Panc1 (cell line): ENCODE measurements around the gene EHBP1. TPM values are rescaled to one million over a fixed set of nuclear protein-coding genes. Genes with fewer than 3 reads are reported as not detected.

Source experiments
- ATAC-seq: fragments of 200-7000 bp; cut with Tn5 transposase; 2 replicates; pipeline ENCODE4 v1.9.1; 2020; ENCODE audit warnings: mild to moderate bottlenecking, moderate library complexity
- BruUV-seq: library from RNA; stranded (reverse); fragments of 400-500 nt; replicated peaks from 2 replicates; lab custom pipeline; 2021; lab: Mats Ljungman, UMichigan
- CTCF ChIA-PET: fragments of 300-600 bp; sonication (Branson Sonifier 250); formaldehyde crosslinking; loops from one replicate; lab custom pipeline; 2022; ENCODE audit warnings: antibody characterized with exemption; lab: Charles Lee
- POLR2A ChIA-PET: fragments of 300-600 bp; sonication (Branson Sonifier 250); formaldehyde crosslinking; loops from one replicate; lab custom pipeline; 2022; ENCODE audit warnings: antibody characterized with exemption; lab: Charles Lee
- DNase-seq: peaks from one replicate; pipeline ENCODE4 v3.0.0-alpha.2; 2010; ENCODE audit warnings: low read depth, low spot score
- H3K27ac ChIP-seq: 2 replicates; pipeline ENCODE4 v1.5.1; 2011; ENCODE audit warnings: mild to moderate bottlenecking, low read length, inconsistent platforms
- H3K27me3 ChIP-seq: fragments of 200-500 bp; sonication (Bioruptor generic); 2 replicates; pipeline ENCODE4 v1.6.0; 2014; ENCODE audit warnings: low read length, inconsistent platforms; ENCODE audit not compliant: control insufficient read depth, insufficient read depth
- H3K36me3 ChIP-seq: fragments of 200-500 bp; sonication (Bioruptor generic); 2 replicates; pipeline ENCODE4 v1.5.1; 2014; ENCODE audit warnings: inconsistent platforms, mild to moderate bottlenecking, low read length, moderate library complexity; ENCODE audit not compliant: control insufficient read depth, insufficient read depth
- H3K4me1 ChIP-seq: 2 replicates; pipeline ENCODE4 v1.5.1; 2011; ENCODE audit warnings: inconsistent platforms, mild to moderate bottlenecking, low read length, moderate library complexity; ENCODE audit not compliant: control insufficient read depth, insufficient read depth
- H3K4me3 ChIP-seq, 2 experiments: 2 replicates each; pipeline ENCODE4 v1.5.1; 2011 to 2012; ENCODE audit warnings: low read depth in 2 of 2, low read length in 2 of 2, mild to moderate bottlenecking in 2 of 2, inconsistent platforms in 1 of 2, moderate library complexity in 1 of 2
- H3K9me3 ChIP-seq: fragments of 200-500 bp; sonication (Bioruptor generic); 2 replicates; pipeline ENCODE4 v1.5.1; 2014; ENCODE audit warnings: low read depth, mild to moderate bottlenecking, inconsistent platforms, low read length, moderate library complexity; ENCODE audit not compliant: control insufficient read depth, insufficient read depth
- CTCF ChIP-seq: fragments of 450-650 bp; IDR thresholded peaks from 2 replicates; pipeline ENCODE4 v1.5.1; 2017; ENCODE audit warnings: mild to moderate bottlenecking
- POLR2AphosphoS5 ChIP-seq: IDR thresholded peaks from 2 replicates; pipeline ENCODE4 v1.6.1; 2012; ENCODE audit warnings: mild to moderate bottlenecking, low read depth, low read length, moderate library complexity
- REST ChIP-seq, 2 experiments: IDR thresholded peaks; 2 replicates each; pipeline ENCODE4 v1.6.1; 2011 to 2012; ENCODE audit warnings: low read depth in 2 of 2, control low read depth in 1 of 2, low read length in 1 of 2, mild to moderate bottlenecking in 1 of 2, moderate library complexity in 1 of 2; ENCODE audit not compliant: insufficient read depth in 1 of 2
- SIN3A ChIP-seq: IDR thresholded peaks from 2 replicates; pipeline ENCODE4 v1.6.1; 2012; ENCODE audit warnings: low read depth, mild to moderate bottlenecking, low read length, moderate library complexity, borderline replicate concordance; ENCODE audit not compliant: insufficient read depth
- TCF7L2 ChIP-seq: IDR thresholded peaks from 2 replicates; pipeline ENCODE4 v1.6.1; 2011; ENCODE audit warnings: mild to moderate bottlenecking, low read depth, low read length, inconsistent platforms
- in situ Hi-C: cut with HindIII; loops from 2 replicates; pipeline ENCODE4 v1.10.0; 2016; ENCODE audit warnings: low sequenced_read_pairs, low pct_unique_long_range_greater_than_20kb
- intact Hi-C: fragments of 100-400 bp; cut with micrococcal nuclease; formaldehyde crosslinking; loops from one replicate; pipeline ENCODE4 v1.10.0; 2022; ENCODE audit not compliant: unreplicated experiment
- total RNA-seq: library from RNA; stranded (reverse); gene quantifications from one replicate; pipeline ENCODE4 v1.2.1, GENCODE V29; 2021; ENCODE audit not compliant: unreplicated experiment

EHBP1 gene
- total RNA-seq, 1 experiment from 2014 or later = 46.1 TPM

GRCh38 chr2:62663411-62663810, 42.1 kb upstream of the EHBP1 start:
- CTCF ChIA-PET = no interaction called here
- no peak overlapping the region for H3K27ac ChIP-seq

GRCh38 chr2:62663920-62664795, 41.4 kb upstream of the EHBP1 start:
- Histone ChIP-seq H3K27ac (no peak overlapping the region), H3K9me3 (no peaks in the 10 kb centered on the region), H3K36me3 (no peaks in the 10 kb centered on the region), H3K4me1 (no peaks in the 10 kb centered on the region), H3K27me3 (no peaks in the 10 kb centered on the region), H3K4me3 (no peak overlapping the region)
- ChIA-PET POLR2A (interaction anchor here (0.6 kb wide), 1 partner anchor 196 kb away, joined by 3 read pairs; no protein-coding TSS in a partner anchor), CTCF (no interaction called here)
- in situ Hi-C loops = no loop called here
- TF ChIP-seq POLR2AphosphoS5 (no peak), TCF7L2 (no peak), CTCF (no peak)
- ATAC-seq = no peak
- intact Hi-C loops = no loop called here
- no TSS peak for BruUV-seq
- DNase-seq = no peak

More at GRCh38 chr2:62663411-62663810, 42.1 kb upstream of the EHBP1 start:
- TF ChIP-seq POLR2AphosphoS5 = no peak
- no peak for TF ChIP-seq SIN3A
- Histone ChIP-seq H3K27me3 (no peaks in the 10 kb centered on the region), H3K4me1 (no peaks in the 10 kb centered on the region), H3K36me3 (no peaks in the 10 kb centered on the region), H3K4me3 (no peak overlapping the region), H3K9me3 (no peaks in the 10 kb centered on the region)
- no TSS peak for BruUV-seq
- POLR2A ChIA-PET = interaction anchor here (0.6 kb wide), 1 partner anchor 197 kb away, joined by 3 read pairs; no protein-coding TSS in a partner anchor
- ATAC-seq = no peak
- intact Hi-C loops (no loop called here), in situ Hi-C loops (no loop called here)
- no peak for DNase-seq

- BruUV-seq = no TSS peak
Measured at GRCh38 chr2:62665446-62665845, 40.1 kb upstream of the EHBP1 start.

More at GRCh38 chr2:62665446-62665845, 40.1 kb upstream of the EHBP1 start:
- ATAC-seq (no peak), DNase-seq (no peak)
- ChIA-PET CTCF (no interaction called here), POLR2A (no interaction called here)
- H3K4me1 ChIP-seq = no peaks in the 10 kb centered on the region
- intact Hi-C loops (no loop called here), in situ Hi-C loops (no loop called here)
- no peak overlapping the region for H3K4me3 ChIP-seq
- H3K27me3 ChIP-seq = no peaks in the 10 kb centered on the region
- H3K36me3 ChIP-seq = no peaks in the 10 kb centered on the region
- no peak overlapping the region for H3K27ac ChIP-seq
- TF ChIP-seq REST (IDR thresholded peaks at IDR 0.05; ENCODE audit: insufficient read depth in 1 of 2, low read depth in 2 of 2, low read length in 1 of 2) (no peak), CTCF (no peak), SIN3A (no peak), POLR2AphosphoS5 (no peak), TCF7L2 (no peak)
- no peaks in the 10 kb centered on the region for H3K9me3 ChIP-seq
